Measurements from ENCODE around the gene TCF12. TPM values are rescaled to one million over a fixed set of nuclear protein-coding genes. Genes with fewer than 3 reads are reported as not detected.

TCF12 gene
- total RNA-seq, 1 experiment from 2014 or later: 102 TPM

GRCh38 chr15:56985856-56986255 is 67.4 kb downstream of the TCF12 start:
- BruUV-seq (replicated peaks): no TSS peak
- Histone ChIP-seq H3K27ac (ENCODE audit: low read length) (no peak overlapping the region), H3K27me3 (ENCODE audit: control insufficient read depth, insufficient read depth, low read length) (no peaks in the 10 kb centered on the region), H3K9me3 (ENCODE audit: control insufficient read depth, insufficient read depth, low read depth, low read length) (no peaks in the 10 kb centered on the region), H3K4me1 (ENCODE audit: control insufficient read depth, insufficient read depth, low read length) (peaks cover 37% of the 10 kb centered on the region), H3K4me3 (ENCODE audit: low read depth in 2 of 2, low read length in 2 of 2) (no peak overlapping the region), H3K36me3 (ENCODE audit: control insufficient read depth, insufficient read depth, low read length) (no peaks in the 10 kb centered on the region)
- intact Hi-C loops (cut with micrococcal nuclease; ENCODE audit: unreplicated experiment): no loop called here
- TF ChIP-seq, protein P1, sequence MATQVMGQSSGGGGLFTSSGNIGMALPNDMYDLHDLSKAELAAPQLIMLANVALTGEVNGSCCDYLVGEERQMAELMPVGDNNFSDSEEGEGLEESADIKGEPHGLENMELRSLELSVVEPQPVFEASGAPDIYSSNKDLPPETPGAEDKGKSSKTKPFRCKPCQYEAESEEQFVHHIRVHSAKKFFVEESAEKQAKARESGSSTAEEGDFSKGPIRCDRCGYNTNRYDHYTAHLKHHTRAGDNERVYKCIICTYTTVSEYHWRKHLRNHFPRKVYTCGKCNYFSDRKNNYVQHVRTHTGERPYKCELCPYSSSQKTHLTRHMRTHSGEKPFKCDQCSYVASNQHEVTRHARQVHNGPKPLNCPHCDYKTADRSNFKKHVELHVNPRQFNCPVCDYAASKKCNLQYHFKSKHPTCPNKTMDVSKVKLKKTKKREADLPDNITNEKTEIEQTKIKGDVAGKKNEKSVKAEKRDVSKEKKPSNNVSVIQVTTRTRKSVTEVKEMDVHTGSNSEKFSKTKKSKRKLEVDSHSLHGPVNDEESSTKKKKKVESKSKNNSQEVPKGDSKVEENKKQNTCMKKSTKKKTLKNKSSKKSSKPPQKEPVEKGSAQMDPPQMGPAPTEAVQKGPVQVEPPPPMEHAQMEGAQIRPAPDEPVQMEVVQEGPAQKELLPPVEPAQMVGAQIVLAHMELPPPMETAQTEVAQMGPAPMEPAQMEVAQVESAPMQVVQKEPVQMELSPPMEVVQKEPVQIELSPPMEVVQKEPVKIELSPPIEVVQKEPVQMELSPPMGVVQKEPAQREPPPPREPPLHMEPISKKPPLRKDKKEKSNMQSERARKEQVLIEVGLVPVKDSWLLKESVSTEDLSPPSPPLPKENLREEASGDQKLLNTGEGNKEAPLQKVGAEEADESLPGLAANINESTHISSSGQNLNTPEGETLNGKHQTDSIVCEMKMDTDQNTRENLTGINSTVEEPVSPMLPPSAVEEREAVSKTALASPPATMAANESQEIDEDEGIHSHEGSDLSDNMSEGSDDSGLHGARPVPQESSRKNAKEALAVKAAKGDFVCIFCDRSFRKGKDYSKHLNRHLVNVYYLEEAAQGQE (IDR thresholded peaks at IDR 0.05; ENCODE audit: insufficient read depth in 1 of 2, low read depth in 2 of 2, low read length in 1 of 2): no peak
- TF ChIP-seq SIN3A (IDR thresholded peaks at IDR 0.05; ENCODE audit: borderline replicate concordance, insufficient read depth, low read depth, low read length): no peak
- no peak for TF ChIP-seq POLR2AphosphoS5 (IDR thresholded peaks at IDR 0.05; ENCODE audit: low read depth, low read length)
- TF ChIP-seq CTCF (IDR thresholded peaks at IDR 0.05): no peak
- no peak for TF ChIP-seq TCF7L2 (IDR thresholded peaks at IDR 0.05; ENCODE audit: low read depth, low read length)
- no peak for DNase-seq (ENCODE audit: low read depth, low spot score)
- in situ Hi-C loops (cut with HindIII; ENCODE audit: low pct_unique_long_range_greater_than_20kb, low sequenced_read_pairs): no loop called here
- POLR2A ChIA-PET: no interaction called here
- no peak for ATAC-seq
- CTCF ChIA-PET: no interaction called here

DNA sequence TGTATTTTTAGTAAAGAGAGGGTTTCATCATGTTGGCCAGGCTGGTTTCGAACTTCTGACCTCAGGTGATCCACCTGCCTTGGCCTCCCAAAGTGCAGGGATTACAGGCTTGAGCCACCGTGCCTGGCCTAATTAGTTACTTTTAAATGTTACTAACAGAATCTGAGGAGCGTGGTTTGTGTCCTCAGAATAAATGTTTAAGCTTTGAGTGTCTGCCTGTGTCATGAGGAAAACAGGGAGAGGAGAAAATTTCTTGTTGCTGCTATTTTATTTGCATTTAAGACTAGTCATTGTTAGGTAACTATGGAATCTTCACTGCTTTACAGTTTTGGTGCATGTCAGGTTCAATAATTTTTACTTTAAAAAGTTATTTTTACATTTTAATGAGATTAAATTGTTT is 68.8 kb downstream of the TCF12 start:
- Histone ChIP-seq H3K27me3 (ENCODE audit: control insufficient read depth, insufficient read depth, low read length) (no peaks in the 10 kb centered on the region), H3K9me3 (ENCODE audit: control insufficient read depth, insufficient read depth, low read depth, low read length) (no peaks in the 10 kb centered on the region), H3K27ac (ENCODE audit: low read length) (no peak overlapping the region), H3K4me1 (ENCODE audit: control insufficient read depth, insufficient read depth, low read length) (peaks cover 24% of the 10 kb centered on the region), H3K4me3 (ENCODE audit: low read depth in 2 of 2, low read length in 2 of 2) (no peak overlapping the region), H3K36me3 (ENCODE audit: control insufficient read depth, insufficient read depth, low read length) (no peaks in the 10 kb centered on the region)
- CTCF ChIA-PET: no interaction called here
- DNase-seq (ENCODE audit: low read depth, low spot score): no peak
- intact Hi-C loops (cut with micrococcal nuclease; ENCODE audit: unreplicated experiment): no loop called here
- BruUV-seq (replicated peaks): no TSS peak
- TF ChIP-seq, protein P1 (IDR thresholded peaks at IDR 0.05; ENCODE audit: insufficient read depth in 1 of 2, low read depth in 2 of 2, low read length in 1 of 2): no peak
- TF ChIP-seq SIN3A (IDR thresholded peaks at IDR 0.05; ENCODE audit: borderline replicate concordance, insufficient read depth, low read depth, low read length) (no peak), POLR2AphosphoS5 (IDR thresholded peaks at IDR 0.05; ENCODE audit: low read depth, low read length) (no peak), TCF7L2 (IDR thresholded peaks at IDR 0.05; ENCODE audit: low read depth, low read length) (no peak), CTCF (IDR thresholded peaks at IDR 0.05) (no peak)
- ATAC-seq: no peak
- in situ Hi-C loops (cut with HindIII; ENCODE audit: low pct_unique_long_range_greater_than_20kb, low sequenced_read_pairs): no loop called here
- POLR2A ChIA-PET: interaction anchor here (0.5 to 0.6 kb wide), 2 partner anchors 22 to 170 kb away, joined by 3 read pairs; no protein-coding TSS in a partner anchor
